Activated CD4-positive, alpha-beta T cell treated with anti-CD3 and anti-CD28 coated beads for 36 hours (primary cell): Measurements from ENCODE around the gene ISL2. TPM values are rescaled to one million over a fixed set of nuclear protein-coding genes. Genes with fewer than 3 reads are reported as not detected.
A peak's percentile ranks its signal among the peaks of the same experiment; 100 is the strongest.

ENCODE experiments used
- ATAC-seq: fragments of 200-7000 bp; cut with Tn5 transposase; one replicate; pipeline ENCODE4 v1.10.0; 2021; ENCODE audit warnings: mild to moderate bottlenecking, moderate library complexity
- CTCF ChIA-PET: fragments of 350-600 bp; sonication (Branson Sonifier 250); formaldehyde crosslinking; loops from one replicate; lab custom pipeline; 2021; ENCODE audit warnings: antibody characterized with exemption; lab: Charles Lee
- POLR2A ChIA-PET: fragments of 350-600 bp; sonication (Branson Sonifier 250); formaldehyde crosslinking; loops from one replicate; lab custom pipeline; 2021; ENCODE audit warnings: antibody characterized with exemption, inconsistent platforms; lab: Charles Lee
- DNase-seq: peaks from one replicate; pipeline ENCODE4 v3.0.0-alpha.2; 2020
- H3K27ac Mint-ChIP-seq: one replicate; pipeline ENCODE4 v1.8.0; 2021; ENCODE audit warnings: mixed read lengths
- H3K27me3 Mint-ChIP-seq: one replicate; pipeline ENCODE4 v1.8.0; 2021; ENCODE audit warnings: mixed read lengths
- H3K36me3 Mint-ChIP-seq: one replicate; pipeline ENCODE4 v1.8.0; 2021; ENCODE audit warnings: low read depth, mixed read lengths
- H3K4me1 Mint-ChIP-seq: one replicate; pipeline ENCODE4 v1.8.0; 2021; ENCODE audit warnings: mixed read lengths
- H3K4me3 Mint-ChIP-seq: one replicate; pipeline ENCODE4 v1.8.0; 2021; ENCODE audit warnings: mild to moderate bottlenecking, moderate library complexity, mixed read lengths
- H3K9me3 Mint-ChIP-seq: one replicate; pipeline ENCODE4 v1.8.0; 2021; ENCODE audit warnings: low read depth, mixed read lengths
- intact Hi-C, 2 experiments: fragments of 100-400 bp; cut with DNase I in 1 of 2; cut with micrococcal nuclease in 1 of 2; formaldehyde crosslinking; loops; one replicate each; pipeline versions ENCODE4 v1.14.2 to v1.15.1; 2022 to 2024; cut with DNase I, micrococcal nuclease
- total RNA-seq, 2 experiments: library from RNA; stranded (reverse); gene quantifications; one replicate each; pipeline ENCODE4 v1.2.3, GENCODE V29; 2021

The ISL2 gene
- total RNA-seq, 2 experiments from 2014 or later = 0.25 TPM; not detected in 1

DNA sequence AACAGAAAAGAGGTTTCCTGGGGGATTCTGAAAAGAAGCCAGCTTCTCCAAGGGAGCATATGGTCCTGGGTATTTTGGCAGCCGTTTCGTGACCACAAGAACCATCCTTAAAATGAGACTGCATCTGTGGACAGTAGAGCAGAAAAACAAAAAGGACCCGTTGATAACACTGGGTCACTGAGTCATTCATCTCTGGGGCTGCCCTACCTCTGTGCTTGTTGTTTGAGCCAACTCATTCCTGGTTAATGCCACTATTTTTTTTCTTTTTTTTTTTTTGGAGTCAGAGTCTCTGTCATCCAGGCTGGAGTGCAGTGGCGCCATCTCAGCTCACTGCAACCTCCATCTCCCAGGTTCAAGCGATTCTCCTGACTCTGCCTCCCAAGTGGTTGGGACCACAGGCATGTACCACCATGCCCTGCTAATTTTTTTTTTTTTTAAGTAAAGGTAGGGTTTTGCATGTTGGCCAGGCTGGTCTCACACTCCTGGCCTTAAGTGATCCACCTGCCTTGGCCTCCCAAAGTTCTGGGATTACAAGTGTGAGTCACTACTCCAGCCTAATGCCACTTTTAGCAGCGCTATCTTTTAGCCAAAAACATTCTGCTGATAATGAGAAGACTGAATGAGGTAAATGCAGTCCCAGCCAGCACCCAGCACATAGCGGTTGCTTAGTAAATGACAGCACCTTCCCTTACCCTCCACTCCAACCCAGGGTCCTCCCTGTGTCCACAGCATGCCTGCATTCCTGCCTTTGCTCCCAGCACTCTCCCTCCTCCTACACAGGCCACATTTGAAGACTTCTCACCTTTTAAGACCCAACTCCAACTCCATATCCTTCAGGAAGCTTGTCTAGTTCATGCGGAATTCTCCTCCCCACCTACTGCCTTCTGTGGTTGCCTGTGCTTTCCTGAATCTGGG is 9.1 kb upstream of the ISL2 start:
- no peak for DNase-seq
- CTCF ChIA-PET = interaction anchor here (0.6 to 0.8 kb wide), 3 partner anchors 9 to 618 kb away, joined by 3 to 4 read pairs (median 3); no protein-coding TSS in a partner anchor
- no peak overlapping the region for H3K4me3 Mint-ChIP-seq
- intact Hi-C loops = no loop called here
- peaks cover 33% of the 10 kb centered on the region for H3K27me3 Mint-ChIP-seq
- H3K36me3 Mint-ChIP-seq = no peaks in the 10 kb centered on the region
- ATAC-seq = no peak
- H3K4me1 Mint-ChIP-seq = no peaks in the 10 kb centered on the region
- POLR2A ChIA-PET = no interaction called here
- no peak overlapping the region for H3K27ac Mint-ChIP-seq
- H3K9me3 Mint-ChIP-seq = no peaks in the 10 kb centered on the region

DNA sequence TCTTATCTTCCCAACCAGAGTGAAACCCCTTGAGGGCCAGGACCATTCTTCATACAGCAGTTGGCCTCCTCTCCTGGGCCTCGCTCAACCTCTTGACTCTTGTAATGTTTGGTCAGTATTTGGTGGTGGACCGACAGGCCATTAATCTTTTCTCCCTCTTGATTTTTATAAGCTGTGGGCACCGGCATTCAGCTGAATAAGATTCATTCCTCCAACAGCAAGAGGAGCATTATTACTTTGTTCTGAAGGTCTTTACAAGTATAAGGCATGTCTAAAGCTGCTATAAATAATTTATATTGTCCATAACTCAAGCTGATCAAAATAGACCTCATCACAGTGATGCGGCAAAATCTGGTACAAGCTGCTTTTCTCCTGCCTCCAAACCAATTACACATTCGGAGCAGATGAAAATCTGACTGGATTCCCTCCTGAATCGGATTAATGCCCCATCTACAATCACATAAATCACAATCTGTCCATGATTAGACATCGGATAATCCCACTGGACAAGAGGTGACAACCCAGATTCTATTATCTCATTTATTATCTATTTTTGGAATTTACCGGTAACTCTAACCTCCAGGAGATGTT is 8.4 kb upstream of the ISL2 start:
- POLR2A ChIA-PET = no interaction called here

DNA sequence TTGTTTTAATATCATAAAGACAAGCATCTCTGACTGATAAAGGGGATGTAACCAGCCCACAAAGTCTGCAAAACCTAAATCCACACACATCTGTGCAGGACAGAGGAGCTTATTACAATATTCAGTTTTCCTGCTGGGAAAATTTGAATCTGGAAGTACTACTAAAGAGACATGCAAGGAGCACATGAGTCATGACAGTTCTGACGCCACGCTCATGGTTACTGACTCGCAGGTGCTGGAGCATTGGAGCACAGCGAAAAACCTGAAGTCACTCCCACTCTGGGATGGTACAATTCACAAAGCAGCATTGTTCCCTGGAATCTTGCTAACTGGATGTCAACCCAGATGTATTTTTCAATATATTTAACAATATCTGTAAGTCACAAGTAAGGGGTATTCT is 7.6 kb upstream of the ISL2 start:
- ChIA-PET POLR2A (no interaction called here), CTCF (interaction anchor here (1.1 kb wide), 1 partner anchor 16 kb away, joined by 4 read pairs; no protein-coding TSS in a partner anchor)
- intact Hi-C loops = no loop called here
- no peaks in the 10 kb centered on the region for H3K36me3 Mint-ChIP-seq
- H3K27ac Mint-ChIP-seq = no peak overlapping the region
- H3K27me3 Mint-ChIP-seq = peaks cover 29% of the 10 kb centered on the region
- ATAC-seq (no peak), DNase-seq (no peak)
- no peak overlapping the region for H3K4me3 Mint-ChIP-seq
- H3K4me1 Mint-ChIP-seq = no peaks in the 10 kb centered on the region
- H3K9me3 Mint-ChIP-seq = no peaks in the 10 kb centered on the region

More for the DNA sequence above, 8.4 kb upstream of the ISL2 start:
- Mint-ChIP-seq H3K36me3 (no peaks in the 10 kb centered on the region), H3K27ac (no peak overlapping the region), H3K4me1 (no peaks in the 10 kb centered on the region), H3K27me3 (peaks cover 31% of the 10 kb centered on the region), H3K4me3 (no peak overlapping the region), H3K9me3 (no peaks in the 10 kb centered on the region)
- intact Hi-C loops = no loop called here
- CTCF ChIA-PET = interaction anchor here (0.7 to 0.8 kb wide), 2 partner anchors 10 to 618 kb away, joined by 3 to 4 read pairs; no protein-coding TSS in a partner anchor
- DNase-seq = no peak
- no peak for ATAC-seq

DNA sequence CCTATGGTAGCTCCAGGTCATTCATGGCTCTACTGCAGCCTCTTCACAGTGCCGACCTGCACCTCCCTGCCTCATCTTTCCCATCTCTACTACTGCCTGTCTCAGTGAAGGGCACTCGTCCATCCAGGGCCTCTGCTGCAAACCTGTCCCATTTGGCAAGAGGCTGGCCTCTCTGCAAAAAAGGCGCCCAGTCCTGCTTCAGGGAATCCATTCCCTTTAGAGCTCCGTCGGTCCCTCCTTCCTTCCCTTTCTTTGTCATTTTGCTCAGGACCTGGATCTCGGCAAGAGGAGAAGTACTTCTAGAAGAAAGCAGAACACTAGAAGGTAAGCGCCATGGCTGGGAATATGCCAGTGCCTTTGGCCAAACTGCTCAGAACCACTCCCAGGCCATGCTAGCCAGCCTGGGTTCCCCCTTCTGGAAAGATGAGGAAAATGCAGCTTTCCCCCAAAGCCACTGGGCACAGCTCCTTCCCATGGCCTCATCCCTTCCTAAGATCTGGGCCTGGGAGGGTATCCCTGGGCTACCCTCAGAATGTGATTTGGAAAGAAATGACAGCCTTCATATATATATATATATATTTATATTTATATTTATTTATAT is 6.4 kb upstream of the ISL2 start:
- Mint-ChIP-seq H3K9me3 (no peaks in the 10 kb centered on the region), H3K27ac (no peak overlapping the region), H3K4me1 (peaks cover 2% of the 10 kb centered on the region), H3K27me3 (peaks cover 37% of the 10 kb centered on the region), H3K36me3 (no peaks in the 10 kb centered on the region), H3K4me3 (no peak overlapping the region)
- DNase-seq = no peak
- CTCF ChIA-PET = interaction anchor here (0.8 to 1.1 kb wide), 4 partner anchors 15 to 191 kb away, joined by 3 to 5 read pairs (median 4); partner anchors contain the start of gene ETFA
- intact Hi-C loops = loop anchor here in 1 of 2 experiments (5.0 kb wide), 1 partner anchor 93 kb away; no protein-coding TSS in a partner anchor
- no peak for ATAC-seq
- POLR2A ChIA-PET = no interaction called here

DNA sequence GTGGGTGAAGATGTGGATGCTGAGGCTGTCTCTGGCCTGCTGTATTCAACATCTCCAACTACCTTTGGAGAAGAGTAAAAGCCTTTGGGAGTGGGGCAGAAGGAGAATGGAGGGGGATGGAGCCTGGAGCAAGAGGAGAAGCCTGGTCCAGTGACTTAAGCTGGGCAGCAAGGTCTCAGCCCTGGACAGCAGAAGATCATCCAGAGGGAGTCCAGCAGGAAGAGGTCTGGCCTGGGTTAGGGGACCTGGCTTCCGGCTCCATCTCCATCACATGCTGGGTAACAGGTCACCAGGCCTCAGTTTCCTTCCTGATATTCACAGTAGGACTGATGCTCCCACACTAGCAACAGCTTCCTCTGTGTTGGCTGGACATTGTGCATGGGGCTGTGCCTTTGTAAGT is 3.8 kb upstream of the ISL2 start:
- H3K36me3 Mint-ChIP-seq = no peaks in the 10 kb centered on the region
- H3K4me1 Mint-ChIP-seq = peaks cover 23% of the 10 kb centered on the region
- ChIA-PET CTCF (interaction anchor here (1.4 kb wide), 1 partner anchor 35 kb away, joined by 3 read pairs; no protein-coding TSS in a partner anchor), POLR2A (no interaction called here)
- H3K27ac Mint-ChIP-seq = no peak overlapping the region
- DNase-seq = no peak
- no peak overlapping the region for H3K4me3 Mint-ChIP-seq
- H3K27me3 Mint-ChIP-seq = peaks cover 55% of the 10 kb centered on the region
- intact Hi-C loops = loop anchor here in 1 of 2 experiments (5.0 kb wide), 1 partner anchor 95 kb away; no protein-coding TSS in a partner anchor
- H3K9me3 Mint-ChIP-seq = no peaks in the 10 kb centered on the region
- no peak for ATAC-seq

DNA sequence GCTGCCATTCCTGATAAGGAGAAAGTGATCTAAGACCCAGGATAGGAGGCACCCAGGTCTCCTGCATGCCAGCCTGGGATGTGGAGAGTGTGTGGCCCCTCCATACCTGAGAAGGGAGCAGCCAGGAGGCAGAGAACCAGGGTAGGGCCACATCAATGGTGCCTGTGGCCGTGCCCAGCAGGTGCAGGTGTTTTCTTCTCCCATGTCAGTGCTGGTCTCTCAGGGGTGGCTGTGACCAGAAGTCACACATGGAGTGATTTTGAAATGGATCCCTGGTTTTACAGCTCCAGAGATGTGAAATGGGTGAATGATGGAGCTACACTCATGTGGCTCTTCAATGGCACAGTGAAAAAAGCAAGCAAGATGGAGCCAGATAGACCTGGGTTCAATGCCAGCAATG is 3.3 kb upstream of the ISL2 start:
- CTCF ChIA-PET = interaction anchor here (0.7 to 1.4 kb wide), 2 partner anchors 36 to 51 kb away, joined by 3 to 4 read pairs; no protein-coding TSS in a partner anchor
- no peak for ATAC-seq
- Mint-ChIP-seq H3K27ac (no peak overlapping the region), H3K4me3 (no peak overlapping the region), H3K4me1 (peaks cover 23% of the 10 kb centered on the region), H3K36me3 (no peaks in the 10 kb centered on the region), H3K27me3 (peaks cover 52% of the 10 kb centered on the region), H3K9me3 (no peaks in the 10 kb centered on the region)
- no peak for DNase-seq
- POLR2A ChIA-PET = no interaction called here
- intact Hi-C loops = loop anchor here in 1 of 2 experiments (5.0 kb wide), 1 partner anchor 96 kb away; no protein-coding TSS in a partner anchor

DNA sequence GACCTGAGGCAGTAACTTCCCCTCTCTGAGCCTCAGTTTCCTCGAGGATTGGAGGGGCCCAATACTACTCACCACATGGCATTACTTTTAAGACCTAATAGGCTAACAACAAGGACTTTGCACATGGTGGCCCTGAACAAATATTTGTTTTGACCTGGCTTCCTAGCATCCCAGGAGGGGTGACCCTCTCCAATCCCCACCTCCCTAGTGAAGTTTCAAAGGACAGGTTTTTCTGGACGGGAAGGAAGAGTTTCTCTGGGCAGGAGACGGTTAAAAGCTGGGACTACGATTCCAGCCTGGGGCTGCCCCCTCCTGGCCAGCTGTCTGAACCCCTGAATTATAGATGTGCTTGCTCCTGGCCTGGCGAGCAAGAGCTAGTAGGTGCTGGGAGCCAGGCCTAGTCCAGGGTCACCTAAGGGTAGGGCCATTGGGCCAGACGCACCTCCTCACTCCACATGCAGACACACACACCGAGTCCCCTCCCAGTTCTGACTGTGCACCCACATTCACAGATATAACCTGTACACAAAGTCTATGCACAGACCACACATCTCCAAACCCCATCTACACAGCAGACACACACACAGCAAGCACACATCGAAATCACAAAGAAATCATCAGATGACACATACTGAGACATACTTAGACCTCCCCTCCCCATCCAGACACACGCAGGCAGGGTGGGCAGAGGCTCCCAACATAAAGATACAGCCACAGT is 2.7 kb upstream of the ISL2 start:
- ATAC-seq (no peak), DNase-seq (no peak)
- Mint-ChIP-seq H3K36me3 (no peaks in the 10 kb centered on the region), H3K9me3 (no peaks in the 10 kb centered on the region), H3K4me1 (peaks cover 28% of the 10 kb centered on the region), H3K27ac (no peak overlapping the region), H3K27me3 (peaks cover 56% of the 10 kb centered on the region), H3K4me3 (no peak overlapping the region)
- ChIA-PET POLR2A (no interaction called here), CTCF (interaction anchor here (0.7 to 1.6 kb wide), 4 partner anchors 37 to 184 kb away, joined by 3 to 4 read pairs (median 4); no protein-coding TSS in a partner anchor)
- intact Hi-C loops = loop anchor here in 1 of 2 experiments (5.0 kb wide), 1 partner anchor 97 kb away; no protein-coding TSS in a partner anchor

DNA sequence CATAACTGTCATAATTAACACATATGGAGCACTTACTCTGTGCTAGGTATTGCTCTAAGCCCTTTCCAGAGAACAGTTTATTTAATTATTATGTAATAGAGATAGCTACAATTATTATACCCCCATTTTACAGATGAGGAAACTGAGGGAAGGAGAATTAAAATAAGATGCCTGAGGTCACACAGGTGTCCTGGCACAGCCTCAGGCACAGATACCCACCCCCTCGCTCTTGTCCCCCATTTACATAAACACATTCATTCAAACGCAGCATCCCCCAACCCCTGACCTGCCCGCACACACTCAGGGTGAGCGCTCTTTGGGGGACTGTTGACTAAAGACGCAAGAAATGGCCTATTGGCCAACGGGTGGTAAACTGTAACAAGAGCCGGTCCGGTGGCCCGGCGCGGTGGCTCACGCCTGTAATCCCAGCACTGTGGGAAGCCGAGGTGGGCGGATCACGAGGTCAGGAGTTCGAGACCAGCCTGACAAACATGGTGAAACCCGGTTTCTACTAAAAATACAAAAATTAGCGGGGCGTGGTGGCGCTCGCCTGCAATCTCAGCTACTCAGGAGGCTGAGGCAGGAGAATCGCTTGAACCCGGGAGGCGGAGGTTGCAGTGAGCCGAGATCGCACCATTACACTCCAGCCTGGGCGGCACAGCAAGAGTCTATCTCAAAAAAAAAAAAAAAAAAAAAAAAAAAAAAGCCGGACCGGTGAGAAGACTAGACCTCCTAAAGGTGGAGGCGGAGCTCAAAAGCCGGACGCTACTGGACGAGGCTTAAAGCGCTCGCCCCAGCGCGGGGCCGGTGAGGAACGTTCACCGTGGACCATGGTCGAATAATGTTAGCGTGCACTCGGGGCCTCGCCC is 1.9 kb upstream of the ISL2 start:
- H3K27ac Mint-ChIP-seq = no peak overlapping the region
- ATAC-seq = no peak

DNA sequence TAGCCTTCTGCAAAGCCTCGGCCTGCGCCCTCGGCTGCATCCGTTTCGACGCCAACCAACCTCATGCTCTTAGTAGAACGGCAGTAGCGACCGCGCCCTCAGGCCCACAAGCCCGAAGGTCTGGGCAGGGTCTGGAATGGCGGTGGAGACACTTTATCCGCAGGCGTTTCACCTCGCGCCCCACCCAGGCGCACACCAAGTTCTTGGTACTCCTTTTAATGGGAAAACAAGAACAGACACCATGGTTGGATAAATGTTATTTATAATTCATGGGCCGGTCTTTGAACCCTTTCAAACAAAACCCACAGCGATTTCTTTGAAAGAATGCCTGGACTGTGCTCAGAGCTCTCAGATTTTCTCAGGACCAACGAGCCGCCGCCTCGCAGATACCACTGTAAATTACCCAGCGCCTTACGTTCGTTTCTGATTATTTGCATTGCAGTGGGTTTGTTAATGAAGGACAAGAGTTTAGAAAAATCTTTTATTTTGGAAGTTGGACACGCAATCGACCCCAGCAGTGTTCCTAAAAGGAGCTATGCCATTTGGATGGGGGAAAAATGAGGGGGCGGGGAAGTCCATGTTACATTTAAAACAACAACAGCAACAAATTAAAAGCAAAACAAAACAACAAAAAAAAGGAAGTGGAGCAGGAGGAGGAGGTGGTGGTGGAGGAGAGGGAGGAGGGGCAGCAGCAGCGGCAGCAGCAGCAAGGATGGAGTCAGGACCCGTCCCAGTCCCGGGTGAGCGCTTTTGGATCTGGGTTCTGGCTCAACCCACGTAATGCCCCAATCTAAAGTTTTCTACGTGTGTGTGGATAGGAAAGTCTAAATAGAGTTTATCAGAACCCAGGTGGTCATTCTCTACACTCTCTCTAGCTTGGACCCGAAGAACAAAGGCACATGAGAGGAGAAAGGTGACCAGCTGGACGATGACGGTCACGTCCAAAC is 993 bp upstream of the ISL2 start:
- peak overlapping the region; percentile 67 for H3K4me3 Mint-ChIP-seq
- peaks cover 58% of the 10 kb centered on the region for H3K27me3 Mint-ChIP-seq
- ChIA-PET CTCF (interaction anchor here (0.6 to 1.6 kb wide), 5 partner anchors 11 to 186 kb away, joined by 3 to 4 read pairs (median 3); no protein-coding TSS in a partner anchor), POLR2A (interaction anchor here (0.6 to 0.7 kb wide), 3 partner anchors 11 to 438 kb away, joined by 3 to 7 read pairs (median 4); no protein-coding TSS in a partner anchor)
- no peaks in the 10 kb centered on the region for H3K9me3 Mint-ChIP-seq
- intact Hi-C loops = loop anchor here (1.0 to 5.0 kb wide), 6 partner anchors 11 to 569 kb away; partner anchors contain the start of genes ETFA (in 1 of the 2) and SCAPER (in 1 of the 2)
- H3K27ac Mint-ChIP-seq = peak overlapping the region; percentile 59
- H3K4me1 Mint-ChIP-seq = peaks cover 39% of the 10 kb centered on the region
- DNase-seq (peak; percentile 39), ATAC-seq (no peak)
- H3K36me3 Mint-ChIP-seq = no peaks in the 10 kb centered on the region

More for the DNA sequence above, 1.9 kb upstream of the ISL2 start:
- intact Hi-C loops = loop anchor here (1.0 to 5.0 kb wide), 4 partner anchors 12 to 533 kb away; no protein-coding TSS in a partner anchor
- ChIA-PET CTCF (interaction anchor here (0.8 to 1.6 kb wide), 5 partner anchors 19 to 188 kb away, joined by 3 to 4 read pairs (median 3); no protein-coding TSS in a partner anchor), POLR2A (interaction anchor here (0.6 kb wide), 1 partner anchor 83 kb away, joined by 7 read pairs; no protein-coding TSS in a partner anchor)
- no peak for DNase-seq
- Mint-ChIP-seq H3K4me1 (peaks cover 33% of the 10 kb centered on the region), H3K36me3 (no peaks in the 10 kb centered on the region), H3K9me3 (no peaks in the 10 kb centered on the region), H3K4me3 (no peak overlapping the region), H3K27me3 (peaks cover 58% of the 10 kb centered on the region)
